Brain pericyte (primary cell): ENCODE results near the gene NEIL1.
"Not testable (repeated sequence)": the region's sequence is repeated elsewhere in the genome, so short reads cannot be mapped to it uniquely, and the experiment has no call there.

Experiments
- DNase-seq: peaks from one replicate; pipeline ENCODE4 v3.0.0-alpha.2; 2012; ENCODE audit warnings: low read depth, low spot score

Gene NEIL1

DNA sequence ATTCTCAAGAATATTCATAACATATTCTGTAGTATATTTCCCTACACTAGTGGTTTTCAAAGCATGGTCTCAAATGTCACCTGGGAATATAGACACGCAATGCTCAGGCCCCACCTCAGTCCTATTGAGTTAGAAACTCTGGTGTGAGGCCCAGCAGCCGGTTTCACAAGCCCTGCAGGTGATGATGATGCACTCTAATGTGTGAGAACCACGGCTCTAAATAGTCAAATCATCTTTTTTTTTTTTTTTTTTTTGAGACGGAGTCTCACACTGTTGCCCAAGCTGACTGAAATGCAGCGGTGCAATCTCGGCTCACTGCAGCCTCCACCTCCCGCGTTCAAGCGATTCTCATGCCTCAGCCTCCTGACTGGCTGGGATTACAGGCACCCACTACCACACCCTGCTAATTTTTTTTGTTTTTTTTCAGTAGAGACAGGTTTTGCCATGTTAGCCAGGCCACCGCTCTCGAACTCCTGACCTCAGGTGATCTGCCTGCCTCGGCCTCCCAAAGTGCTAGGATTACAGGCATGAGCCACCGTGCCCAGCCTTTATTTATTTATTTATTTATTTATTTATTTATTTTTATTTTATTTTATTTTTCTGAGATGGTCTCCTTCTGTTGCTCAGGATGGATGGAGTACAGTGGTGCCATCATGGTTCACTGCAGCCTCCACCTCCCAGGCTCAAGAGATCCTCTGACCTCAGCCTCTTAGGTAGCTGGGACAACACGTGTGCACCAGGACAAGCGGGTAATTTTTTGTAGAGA lies 13.0 kb upstream of the NEIL1 start:
- DNase-seq = not testable (repeated sequence)

DNA sequence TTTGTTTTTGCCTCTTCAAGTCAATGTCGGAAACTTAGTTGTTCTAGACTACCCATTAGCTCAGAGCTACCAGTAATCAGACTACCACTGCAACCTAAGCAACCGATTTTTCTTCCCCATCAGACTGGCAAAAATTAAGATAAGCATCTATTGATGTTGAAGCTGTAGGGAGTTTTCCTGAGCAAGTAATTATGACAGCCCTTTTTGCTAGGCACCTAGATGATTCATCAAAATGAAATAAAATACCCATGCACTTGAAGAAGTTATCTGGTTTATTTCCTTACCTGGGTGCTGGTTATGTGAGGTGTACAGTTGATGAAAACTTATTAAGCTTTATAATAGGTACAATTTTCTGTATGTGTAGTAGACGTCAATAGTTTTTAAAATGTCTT lies 11.5 kb upstream of the NEIL1 start:
- DNase-seq = no peak

DNA sequence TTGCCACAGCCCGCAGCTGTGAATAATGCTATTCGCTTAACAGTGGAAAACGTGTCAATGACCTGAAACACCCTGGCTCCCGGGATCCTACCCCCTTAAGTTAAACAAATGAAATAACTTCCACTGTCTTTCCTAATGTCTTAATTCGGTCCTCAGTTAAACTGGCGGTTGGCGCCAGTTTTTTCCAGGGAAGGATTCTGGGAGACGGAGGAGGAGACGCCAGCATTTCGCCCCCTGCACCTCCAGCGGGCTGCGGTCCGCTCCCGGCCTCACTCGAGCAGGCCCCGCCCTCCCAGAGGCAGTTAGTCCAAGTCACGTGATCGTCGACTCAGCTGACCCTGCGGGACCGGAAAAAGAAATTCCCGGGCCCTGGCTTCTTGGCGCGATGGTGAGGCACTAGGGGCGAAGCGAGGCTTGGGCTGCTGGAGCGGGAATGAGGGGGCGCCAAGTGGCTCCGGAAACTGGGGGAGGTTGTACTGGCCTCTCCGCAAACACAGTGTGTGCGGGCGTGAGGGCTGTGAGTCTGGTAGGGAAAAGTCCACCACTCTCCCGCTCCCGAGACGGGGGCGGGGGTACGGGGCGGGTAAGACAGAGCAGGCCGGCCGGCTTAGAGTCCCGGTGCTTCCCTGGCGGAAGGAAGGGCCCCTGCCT lies 11.0 kb upstream of the NEIL1 start, which contains the start of gene COMMD4:
COMMD4 (plus strand) TSS at position 359 of the 651 bp plus-strand sequence; CDS start at position 386, 27 bp downstream.
- peak; percentile 67 for DNase-seq

DNA sequence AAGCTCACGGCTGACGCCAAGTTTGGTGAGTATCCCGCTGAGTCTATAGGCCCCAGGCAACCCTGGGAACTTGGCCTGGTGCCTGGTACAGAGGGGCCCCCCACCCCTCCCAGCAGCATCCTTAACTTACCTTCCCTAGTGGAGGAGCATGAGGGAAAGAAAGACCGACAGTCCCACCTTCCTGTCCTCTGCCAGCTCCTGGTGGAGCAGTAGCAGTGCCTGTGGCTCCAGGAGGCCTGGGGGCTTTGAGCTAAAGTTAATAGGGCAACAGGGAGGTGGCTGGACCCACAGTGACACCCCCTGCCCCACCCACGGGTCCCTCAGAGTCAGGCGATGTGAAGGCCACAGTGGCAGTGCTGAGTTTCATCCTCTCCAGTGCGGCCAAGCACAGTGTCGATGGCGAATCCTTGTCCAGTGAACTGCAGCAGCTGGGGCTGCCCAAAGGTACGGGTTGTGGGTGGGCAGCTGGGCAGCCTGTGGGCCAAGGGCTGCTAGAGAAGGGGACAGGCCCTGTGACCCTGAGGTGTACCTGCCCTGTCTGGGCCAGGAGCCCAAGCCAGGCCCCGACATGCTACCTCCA lies 8.1 kb upstream of the NEIL1 start:
- DNase-seq = no peak

DNA sequence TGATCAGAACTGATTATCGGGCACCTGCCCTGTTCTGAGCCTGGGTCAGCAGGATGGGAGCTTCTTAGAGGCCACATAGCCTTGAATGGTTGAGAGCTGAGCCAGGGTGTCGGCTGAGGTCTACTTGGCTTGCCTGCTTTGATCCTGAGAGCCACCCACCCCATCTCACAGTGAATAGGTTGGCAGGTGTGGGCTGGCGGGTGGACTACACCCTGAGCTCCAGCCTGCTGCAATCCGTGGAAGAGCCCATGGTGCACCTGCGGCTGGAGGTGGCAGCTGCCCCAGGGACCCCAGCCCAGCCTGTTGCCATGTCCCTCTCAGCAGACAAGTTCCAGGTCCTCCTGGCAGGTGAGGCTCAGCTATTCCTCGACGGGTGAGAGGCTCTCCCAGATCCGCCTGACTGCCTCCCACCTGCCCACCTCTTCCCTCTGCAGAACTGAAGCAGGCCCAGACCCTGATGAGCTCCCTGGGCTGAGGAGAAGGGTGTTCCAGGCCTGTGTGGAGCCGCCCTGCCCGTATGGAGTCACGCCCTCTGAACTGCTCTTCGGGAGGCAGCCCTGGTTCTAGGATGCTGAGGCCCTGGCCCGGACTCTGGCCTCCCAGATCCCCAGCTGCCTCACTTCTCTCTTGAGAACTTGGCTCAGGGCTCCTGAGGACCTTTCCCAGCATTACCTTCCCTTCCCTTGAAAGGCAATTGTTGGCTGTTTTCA lies 7.2 kb upstream of the NEIL1 start:
- no peak for DNase-seq

DNA sequence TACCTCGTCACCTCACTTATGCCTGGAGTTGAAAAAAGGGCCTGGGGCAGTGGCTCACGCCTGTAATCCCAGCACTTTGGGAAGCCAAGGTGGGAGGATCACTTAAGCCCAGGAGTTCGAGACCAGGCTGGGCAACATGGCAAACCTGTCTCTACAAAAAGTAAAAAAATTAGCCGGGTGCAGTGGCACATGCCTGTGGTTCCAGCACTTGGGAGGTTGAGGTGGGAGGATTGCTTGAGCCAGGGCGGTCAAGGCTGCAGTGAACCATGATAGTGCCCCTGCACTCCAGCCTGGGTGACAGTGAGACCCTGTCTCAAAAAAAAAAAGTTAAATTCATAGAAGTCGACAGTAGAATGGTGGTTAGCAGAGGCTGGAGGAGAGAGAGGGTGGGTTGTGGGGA lies 4.6 kb upstream of the NEIL1 start:
- DNase-seq = no peak

DNA sequence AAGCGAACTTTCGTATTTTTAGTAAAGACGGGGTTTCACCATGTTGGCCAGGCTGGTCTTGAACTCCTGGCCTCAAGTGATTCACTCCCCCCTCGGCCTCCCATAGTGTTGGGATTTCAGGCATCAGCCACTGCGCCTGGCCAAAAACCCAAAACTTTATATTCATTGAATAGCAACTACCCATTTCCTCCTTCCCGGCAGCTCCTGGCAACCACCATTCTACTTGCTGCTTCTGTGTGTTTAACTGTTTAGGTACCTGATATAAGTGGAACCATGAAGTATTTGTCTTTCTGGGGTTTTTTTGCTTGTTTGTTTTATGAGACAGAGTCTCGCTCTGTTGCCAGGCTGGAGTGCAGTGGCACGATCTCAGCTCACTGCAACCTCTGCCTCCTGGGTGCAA lies 2.9 kb upstream of the NEIL1 start:
- not testable (repeated sequence) for DNase-seq

DNA sequence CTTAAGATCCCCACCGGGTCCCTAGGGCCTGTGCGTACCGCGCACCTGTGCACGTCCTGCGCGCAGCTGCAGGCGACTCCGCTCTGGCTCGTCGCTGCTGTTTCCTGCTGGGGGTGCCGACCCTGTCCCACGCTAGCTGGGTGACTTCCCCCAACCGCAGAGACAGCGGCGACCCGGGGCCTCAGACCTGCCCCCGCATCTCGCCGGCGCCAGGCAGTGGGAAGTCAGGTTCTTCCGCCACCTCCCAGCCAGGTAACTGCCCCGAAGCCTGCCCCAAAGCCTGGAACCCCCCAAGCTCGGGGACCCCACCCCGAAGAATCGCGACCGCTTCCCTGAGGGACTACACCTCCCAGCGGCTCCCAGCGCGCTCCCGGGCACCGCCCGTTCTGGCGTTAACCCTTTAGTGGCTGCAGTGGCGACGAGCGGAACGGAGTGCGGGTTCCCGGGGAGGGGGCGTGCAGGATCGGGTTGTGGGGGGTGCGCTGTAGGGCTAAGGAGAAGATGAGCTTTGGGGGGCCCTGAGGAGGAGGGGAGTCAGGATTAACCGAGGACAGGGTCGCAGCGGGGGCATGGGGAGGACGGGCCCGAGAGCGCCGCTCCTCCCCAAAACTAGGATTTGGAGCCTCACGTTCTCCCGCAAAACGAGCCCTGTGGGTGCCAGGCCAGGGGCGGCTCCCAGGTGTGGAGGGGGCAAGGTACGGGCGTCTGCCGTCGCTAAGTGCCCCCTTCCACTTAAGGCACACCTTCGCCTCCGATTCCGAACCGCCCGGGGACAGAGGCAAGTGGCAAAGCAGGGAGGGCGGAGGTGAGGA lies 589 bp downstream of the NEIL1 start:
- DNase-seq = no peak

DNA sequence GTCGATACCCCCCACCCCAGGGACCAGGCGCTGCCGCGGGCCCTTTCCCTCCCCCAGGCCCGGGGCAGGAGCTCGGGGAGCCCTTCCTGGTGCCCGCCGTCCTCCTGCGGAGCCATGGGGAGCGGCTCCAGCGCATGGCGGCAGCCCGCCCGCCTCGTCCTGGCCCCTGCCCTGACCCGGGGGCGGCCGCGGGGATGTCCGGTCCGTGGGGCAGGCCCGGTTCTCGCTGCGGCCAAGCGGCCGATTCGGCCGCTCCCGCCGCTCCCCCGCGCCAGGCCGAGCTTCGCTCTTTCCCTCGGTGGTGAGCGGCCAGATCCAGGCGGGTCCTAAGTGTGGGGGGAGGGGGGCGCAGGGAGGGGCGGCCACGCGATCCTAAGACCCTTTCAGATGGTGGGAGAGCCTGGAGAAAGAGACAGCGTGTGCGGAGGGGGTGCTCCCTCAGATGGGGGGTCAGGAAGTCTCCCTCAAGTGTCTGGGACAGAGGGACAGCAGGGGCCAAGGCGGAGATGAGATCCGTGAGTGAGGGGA lies 1.3 kb downstream of the NEIL1 start:
- DNase-seq = no peak

DNA sequence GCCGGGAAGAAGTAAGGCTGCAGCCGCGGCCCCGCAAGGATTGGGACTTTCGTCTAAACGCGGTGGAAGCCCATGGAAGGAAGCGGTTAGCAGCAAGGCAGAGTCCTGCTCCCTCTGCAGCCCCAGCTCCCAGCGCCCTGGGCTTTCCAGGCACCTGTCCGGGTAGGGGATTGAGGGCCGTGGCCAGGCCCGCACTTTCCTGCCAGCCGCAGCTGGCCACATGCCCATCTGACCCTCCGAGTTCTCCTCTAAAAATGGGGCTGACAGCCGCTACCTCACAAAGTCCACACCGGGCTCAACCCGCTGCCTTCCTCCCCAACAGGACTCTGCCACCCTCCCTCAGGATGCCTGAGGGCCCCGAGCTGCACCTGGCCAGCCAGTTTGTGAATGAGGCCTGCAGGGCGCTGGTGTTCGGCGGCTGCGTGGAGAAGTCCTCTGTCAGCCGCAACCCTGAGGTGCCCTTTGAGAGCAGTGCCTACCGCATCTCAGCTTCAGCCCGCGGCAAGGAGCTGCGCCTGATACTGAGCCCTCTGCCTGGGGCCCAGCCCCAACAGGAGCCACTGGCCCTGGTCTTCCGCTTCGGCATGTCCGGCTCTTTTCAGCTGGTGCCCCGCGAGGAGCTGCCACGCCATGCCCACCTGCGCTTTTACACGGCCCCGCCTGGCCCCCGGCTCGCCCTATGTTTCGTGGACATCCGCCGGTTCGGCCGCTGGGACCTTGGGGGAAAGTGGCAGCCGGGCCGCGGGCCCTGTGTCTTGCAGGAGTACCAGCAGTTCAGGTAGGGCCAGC lies 1.9 kb downstream of the NEIL1 start:
- no peak for DNase-seq

DNA sequence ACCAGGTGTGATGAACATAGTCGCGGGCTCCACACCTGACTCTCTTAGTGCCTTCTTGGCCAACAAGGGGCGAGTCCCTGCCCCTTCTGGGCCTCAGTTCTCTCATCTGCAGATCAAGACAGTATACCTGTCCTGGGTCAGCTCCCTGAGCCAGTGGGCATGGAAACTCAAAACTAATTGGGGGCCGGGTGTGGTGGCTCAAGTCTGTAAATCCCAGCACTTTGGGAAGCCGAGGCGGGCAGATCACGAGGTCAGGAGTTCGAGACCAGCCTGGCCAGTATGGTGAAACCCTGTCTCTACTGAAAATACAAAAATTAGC lies 2.5 kb downstream of the NEIL1 start:
- DNase-seq = not testable (repeated sequence)

DNA sequence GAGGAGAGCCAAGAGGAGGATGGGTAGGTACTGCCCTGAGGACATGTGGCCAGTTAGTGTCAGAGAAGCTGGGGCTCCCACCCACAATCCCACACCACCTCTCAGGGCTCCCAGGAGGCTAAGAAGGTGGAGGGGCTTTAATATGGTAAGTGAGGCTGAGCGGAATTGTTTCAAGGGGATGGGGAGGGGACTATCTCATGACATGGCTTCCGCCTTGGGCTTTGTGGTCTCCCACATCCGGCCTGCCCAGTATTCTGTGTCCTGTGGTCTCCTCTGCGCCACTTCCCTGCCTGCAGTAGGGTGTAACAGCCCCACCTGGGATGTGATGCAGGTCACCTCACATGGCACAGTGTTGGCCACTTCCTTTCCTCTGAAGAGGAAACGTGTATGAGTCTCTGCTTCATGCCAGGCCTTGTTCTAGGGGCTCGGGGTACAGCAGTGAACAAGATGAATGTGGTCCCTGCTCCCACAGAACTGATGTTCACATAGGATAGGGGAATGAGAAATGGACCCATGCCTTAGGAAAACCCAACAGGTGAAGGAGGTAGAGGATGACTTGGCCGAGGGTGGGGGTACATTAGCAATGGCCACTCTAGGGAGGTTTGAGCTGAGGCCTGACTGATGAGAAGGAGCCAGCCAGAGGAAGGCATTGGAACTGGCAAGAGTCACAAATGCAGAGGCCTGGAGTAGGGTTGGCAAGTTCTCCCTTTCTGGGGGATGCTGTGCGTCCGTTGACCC lies 3.2 kb downstream of the NEIL1 start:
- DNase-seq = no peak

DNA sequence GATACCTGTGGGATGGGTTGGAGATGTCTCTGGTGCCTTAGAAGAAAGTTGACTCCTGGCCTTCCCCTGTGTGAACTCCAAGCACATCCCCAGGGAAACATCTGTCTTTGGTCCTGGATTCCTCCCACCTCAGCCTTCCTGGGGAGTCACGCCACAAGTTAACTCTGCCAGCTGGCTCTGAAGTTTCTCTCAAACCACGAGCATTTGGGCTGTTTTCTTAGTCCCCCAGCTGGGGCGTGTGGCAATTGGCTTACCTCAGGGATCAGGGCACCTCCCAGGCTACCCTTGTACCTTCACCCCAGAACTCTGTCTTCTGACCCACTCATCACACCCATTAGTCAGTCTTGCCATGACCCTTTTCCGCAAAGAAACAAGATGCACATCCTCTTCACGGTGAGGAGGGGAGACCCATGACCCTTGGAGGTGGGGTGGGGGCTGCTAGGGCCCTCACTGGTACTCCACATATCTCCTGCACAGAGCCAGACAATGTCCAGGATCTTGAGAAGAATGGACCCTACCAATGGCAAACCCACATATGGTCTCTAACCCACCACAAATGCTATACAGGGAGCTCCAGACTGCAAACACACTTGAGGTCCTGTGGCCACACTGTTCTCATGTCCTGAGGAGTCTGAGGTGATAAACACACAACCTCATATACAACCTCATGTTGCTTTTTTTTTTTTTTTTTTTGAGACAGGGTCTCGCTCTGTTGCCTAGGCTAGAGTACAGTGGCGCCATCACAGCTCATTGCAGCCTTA lies 3.9 kb downstream of the NEIL1 start:
- no peak for DNase-seq

DNA sequence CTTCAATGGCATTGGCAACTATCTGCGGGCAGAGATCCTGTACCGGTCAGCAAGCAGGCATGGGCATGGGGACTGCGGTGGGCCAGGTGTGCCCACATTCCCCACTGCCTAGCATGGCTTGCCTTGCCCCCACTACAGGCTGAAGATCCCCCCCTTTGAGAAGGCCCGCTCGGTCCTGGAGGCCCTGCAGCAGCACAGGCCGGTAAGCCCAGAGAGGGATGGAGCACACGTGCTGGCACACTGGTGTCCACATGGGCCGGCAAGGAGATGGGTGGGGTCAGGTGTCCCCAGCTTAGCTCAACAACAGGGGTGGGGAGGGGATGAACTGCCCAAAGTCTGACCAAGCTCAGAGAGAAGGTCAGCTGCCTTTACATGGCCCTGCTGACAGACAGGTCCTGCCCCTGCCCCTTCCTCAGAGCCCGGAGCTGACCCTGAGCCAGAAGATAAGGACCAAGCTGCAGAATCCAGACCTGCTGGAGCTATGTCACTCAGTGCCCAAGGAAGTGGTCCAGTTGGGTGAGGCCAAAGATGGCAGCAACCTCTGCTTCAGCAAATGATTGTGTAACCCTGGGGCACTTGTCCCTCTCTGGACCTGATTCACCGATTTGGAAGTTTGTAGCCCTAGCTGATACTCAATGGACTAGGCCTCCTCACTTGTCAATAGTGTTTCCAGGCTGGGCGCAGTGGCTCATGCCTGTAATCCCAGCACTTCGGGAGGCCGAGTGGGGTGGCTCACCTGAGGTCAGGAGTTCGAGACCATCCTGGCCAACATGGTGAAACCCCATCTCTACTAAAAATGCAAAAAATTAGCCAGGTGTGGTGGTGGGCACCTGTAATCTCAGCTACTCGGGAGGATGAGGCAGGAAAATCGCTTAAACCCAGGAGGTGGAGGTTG lies 5.6 kb downstream of the NEIL1 start:
- no peak for DNase-seq

DNA sequence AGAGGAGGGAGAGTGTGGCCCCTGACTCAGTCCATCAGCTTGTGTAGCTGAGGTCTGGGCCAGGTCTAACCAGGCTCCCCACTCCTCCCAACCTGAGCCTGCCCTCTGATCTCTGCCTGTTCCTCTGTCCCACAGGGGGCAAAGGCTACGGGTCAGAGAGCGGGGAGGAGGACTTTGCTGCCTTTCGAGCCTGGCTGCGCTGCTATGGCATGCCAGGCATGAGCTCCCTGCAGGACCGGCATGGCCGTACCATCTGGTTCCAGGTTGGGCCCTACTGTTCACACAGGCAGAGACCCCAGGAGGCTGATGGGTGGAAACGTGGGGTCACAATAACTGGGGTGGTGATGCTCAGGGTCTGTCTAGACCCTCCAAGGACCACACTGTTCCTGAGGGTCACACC lies 6.8 kb downstream of the NEIL1 start:
- DNase-seq = no peak

DNA sequence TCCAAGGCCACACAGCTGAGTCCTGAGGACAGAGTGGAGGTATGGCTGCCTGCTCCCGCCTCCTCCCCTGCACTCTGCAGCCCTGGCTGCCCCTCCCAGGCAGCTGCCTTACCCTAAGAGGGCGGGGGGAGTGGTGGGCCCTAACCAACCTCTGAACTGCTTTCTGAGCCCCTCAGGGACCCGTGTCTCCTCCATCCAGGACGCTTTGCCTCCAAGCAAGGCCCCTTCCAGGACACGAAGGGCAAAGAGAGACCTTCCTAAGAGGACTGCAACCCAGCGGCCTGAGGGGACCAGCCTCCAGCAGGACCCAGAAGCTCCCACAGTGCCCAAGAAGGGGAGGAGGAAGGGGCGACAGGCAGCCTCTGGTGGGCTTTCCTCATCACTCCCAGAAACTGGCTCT lies 7.6 kb downstream of the NEIL1 start:
- DNase-seq = no peak

DNA sequence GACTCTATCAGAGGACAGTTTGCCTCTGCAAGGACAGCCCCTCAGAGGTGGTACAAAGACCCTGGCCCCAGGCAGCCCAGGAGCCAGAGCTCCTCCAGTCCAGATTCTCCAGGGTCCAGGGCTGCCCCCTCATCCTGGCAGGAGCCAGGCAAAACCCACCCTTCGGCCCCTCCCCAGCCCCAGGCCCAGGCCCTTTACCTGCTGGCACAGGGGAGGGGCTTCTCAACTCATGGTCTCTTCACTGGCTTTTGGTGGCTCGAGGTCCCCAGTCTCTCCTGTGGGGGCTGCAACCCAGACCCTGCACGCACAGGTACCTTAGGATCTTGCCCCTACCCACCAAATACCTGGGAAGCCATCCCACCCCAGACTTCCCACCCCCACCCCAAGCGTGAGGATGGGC lies 8.5 kb downstream of the NEIL1 start:
- no peak for DNase-seq

DNA sequence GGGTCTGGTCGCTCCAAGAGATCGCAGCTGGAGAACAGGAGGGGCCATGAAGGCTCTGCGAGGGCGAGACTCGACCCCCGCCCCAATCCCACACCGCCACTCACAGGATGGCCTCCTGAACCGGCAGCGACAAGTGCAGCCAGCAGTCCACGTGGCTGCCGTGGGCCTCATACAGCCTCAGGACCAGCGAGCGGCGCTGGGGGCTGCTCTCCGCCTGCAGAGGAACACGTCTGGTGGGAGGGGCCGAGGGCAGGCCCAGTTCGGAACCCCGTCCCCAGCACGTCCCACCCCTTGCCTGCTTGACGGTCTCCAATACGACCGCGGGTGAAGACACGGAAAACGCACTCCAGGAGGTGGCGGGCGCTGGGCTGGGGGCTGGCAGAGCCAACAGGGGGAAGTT lies 9.2 kb downstream of the NEIL1 start:
- no peak for DNase-seq
